MG63 (cell line): ENCODE data around the gene PDCD2L. TPM values are rescaled to one million over a fixed set of nuclear protein-coding genes. Genes with fewer than 3 reads are reported as not detected.
A peak's percentile ranks its signal among the peaks of the same experiment; 100 is the strongest.
"Not testable (repeated sequence)": the region's sequence is repeated elsewhere in the genome, so short reads cannot be mapped to it uniquely, and the experiment has no call there.

Experiments used
- DNase-seq: peaks from one replicate; pipeline ENCODE4 v3.0.0-alpha.2; 2020
- H3K27me3 ChIP-seq: fragments of 250-450 bp; sonication (Bioruptor Pico); 2 replicates; pipeline ENCODE4 v1.5.1; 2020; ENCODE audit warnings: mild to moderate bottlenecking, moderate library complexity
- H3K36me3 ChIP-seq: fragments of 250-450 bp; sonication (Bioruptor Pico); 2 replicates; pipeline ENCODE4 v1.5.1; 2020; ENCODE audit warnings: mild to moderate bottlenecking, moderate library complexity
- H3K4me3 ChIP-seq: fragments of 250-450 bp; sonication (Bioruptor Pico); 2 replicates; pipeline ENCODE4 v1.5.1; 2020; ENCODE audit warnings: mild to moderate bottlenecking, moderate library complexity
- H3K9me3 ChIP-seq: fragments of 250-450 bp; sonication (Bioruptor Pico); 2 replicates; pipeline ENCODE4 v1.5.1; 2020; ENCODE audit warnings: mild to moderate bottlenecking, moderate library complexity
- total RNA-seq: library from RNA; depleted of rRNA; stranded (reverse); fragments of >200 nt; shearing (Covaris generic); gene quantifications from 2 replicates; pipeline ENCODE4 v1.2.3, GENCODE V29; 2014; ENCODE audit warnings: low replicate concordance

Gene PDCD2L
- total RNA-seq, 1 experiment from 2014 or later = 19.8 TPM

GRCh38 chr19:34432797-34433196 lies 28.6 kb downstream of the PDCD2L start:
- Histone ChIP-seq H3K36me3 (peaks cover 77% of the 10 kb centered on the region), H3K4me3 (no peak overlapping the region), H3K9me3 (no peaks in the 10 kb centered on the region), H3K27me3 (no peaks in the 10 kb centered on the region)
- DNase-seq = no peak

GRCh38 chr19:34436716-34437115 lies 32.5 kb downstream of the PDCD2L start:
- no peaks in the 10 kb centered on the region for H3K9me3 ChIP-seq
- no peak for DNase-seq
- peaks cover 94% of the 10 kb centered on the region for H3K36me3 ChIP-seq
- no peak overlapping the region for H3K4me3 ChIP-seq
- no peaks in the 10 kb centered on the region for H3K27me3 ChIP-seq

- peaks cover 86% of the 10 kb centered on the region for H3K36me3 ChIP-seq
- no peak for DNase-seq
- H3K4me3 ChIP-seq = no peak overlapping the region
- H3K9me3 ChIP-seq = no peaks in the 10 kb centered on the region
- no peaks in the 10 kb centered on the region for H3K27me3 ChIP-seq
These were observed 44.0 kb downstream of the PDCD2L start for GRCh38 chr19:34448191-34448590.

- Histone ChIP-seq H3K4me3 (no peak overlapping the region), H3K27me3 (no peaks in the 10 kb centered on the region), H3K36me3 (peaks cover 85% of the 10 kb centered on the region), H3K9me3 (no peaks in the 10 kb centered on the region)
- DNase-seq = no peak
These were observed 48.5 kb downstream of the PDCD2L start for GRCh38 chr19:34452723-34453122.

- Histone ChIP-seq H3K9me3 (no peaks in the 10 kb centered on the region), H3K36me3 (peaks cover 84% of the 10 kb centered on the region), H3K27me3 (no peaks in the 10 kb centered on the region), H3K4me3 (no peak overlapping the region)
- no peak for DNase-seq
These were observed 49.9 kb downstream of the PDCD2L start for GRCh38 chr19:34454091-34454490.

- Histone ChIP-seq H3K36me3 (peaks cover 84% of the 10 kb centered on the region), H3K27me3 (no peaks in the 10 kb centered on the region), H3K4me3 (no peak overlapping the region), H3K9me3 (no peaks in the 10 kb centered on the region)
- no peak for DNase-seq
These were observed 50.5 kb downstream of the PDCD2L start for GRCh38 chr19:34454685-34455084.

- not testable (repeated sequence) for H3K27me3 ChIP-seq, H3K9me3 ChIP-seq, DNase-seq, H3K4me3 ChIP-seq
- peaks cover 87% of the 10 kb centered on the region for H3K36me3 ChIP-seq
These were observed 51.7 kb downstream of the PDCD2L start for GRCh38 chr19:34455783-34456480.

GRCh38 chr19:34457446-34457845 lies 53.2 kb downstream of the PDCD2L start:
- Histone ChIP-seq H3K9me3 (no peaks in the 10 kb centered on the region), H3K4me3 (no peak overlapping the region), H3K36me3 (peaks cover 90% of the 10 kb centered on the region), H3K27me3 (no peaks in the 10 kb centered on the region)
- no peak for DNase-seq

- DNase-seq = no peak
- Histone ChIP-seq H3K4me3 (no peak overlapping the region), H3K36me3 (peaks cover 88% of the 10 kb centered on the region), H3K27me3 (no peaks in the 10 kb centered on the region), H3K9me3 (no peaks in the 10 kb centered on the region)
These were observed 54.5 kb downstream of the PDCD2L start for GRCh38 chr19:34458677-34459076.

- H3K4me3 ChIP-seq = no peak overlapping the region
- peaks cover 88% of the 10 kb centered on the region for H3K36me3 ChIP-seq
- no peaks in the 10 kb centered on the region for H3K27me3 ChIP-seq
- H3K9me3 ChIP-seq = no peaks in the 10 kb centered on the region
- no peak for DNase-seq
These were observed 55.4 kb downstream of the PDCD2L start for GRCh38 chr19:34459614-34460013.

GRCh38 chr19:34461375-34462100 lies 57.3 kb downstream of the PDCD2L start:
- no peaks in the 10 kb centered on the region for H3K9me3 ChIP-seq
- H3K36me3 ChIP-seq = peaks cover 91% of the 10 kb centered on the region
- H3K4me3 ChIP-seq = no peak overlapping the region
- DNase-seq = no peak
- H3K27me3 ChIP-seq = no peaks in the 10 kb centered on the region

- not testable (repeated sequence) for H3K4me3 ChIP-seq, H3K9me3 ChIP-seq, DNase-seq, H3K27me3 ChIP-seq
- H3K36me3 ChIP-seq = peaks cover 90% of the 10 kb centered on the region
These were observed 60.6 kb downstream of the PDCD2L start for GRCh38 chr19:34464785-34465184.

GRCh38 chr19:34468409-34468808 lies 64.2 kb downstream of the PDCD2L start:
- Histone ChIP-seq H3K27me3 (no peaks in the 10 kb centered on the region), H3K9me3 (no peaks in the 10 kb centered on the region), H3K36me3 (peaks cover 89% of the 10 kb centered on the region), H3K4me3 (no peak overlapping the region)
- no peak for DNase-seq

GRCh38 chr19:34469026-34469425 lies 64.8 kb downstream of the PDCD2L start:
- not testable (repeated sequence) for H3K27me3 ChIP-seq, DNase-seq, H3K4me3 ChIP-seq, H3K9me3 ChIP-seq
- peaks cover 89% of the 10 kb centered on the region for H3K36me3 ChIP-seq

- no peak for DNase-seq
- no peaks in the 10 kb centered on the region for H3K27me3 ChIP-seq
- peaks cover 75% of the 10 kb centered on the region for H3K36me3 ChIP-seq
- H3K9me3 ChIP-seq = no peaks in the 10 kb centered on the region
- no peak overlapping the region for H3K4me3 ChIP-seq
These were observed 67.9 kb downstream of the PDCD2L start for GRCh38 chr19:34471906-34472700.

- no peaks in the 10 kb centered on the region for H3K27me3 ChIP-seq
- no peaks in the 10 kb centered on the region for H3K9me3 ChIP-seq
- no peak overlapping the region for H3K4me3 ChIP-seq
- peaks cover 59% of the 10 kb centered on the region for H3K36me3 ChIP-seq
- peak; percentile 26 for DNase-seq
These were observed 70.2 kb downstream of the PDCD2L start for GRCh38 chr19:34474233-34474989.
